Neural progenitor cell (in vitro differentiated cells): ENCODE measurements around the gene PREX1.

ENCODE experiments used
- CTCF ChIP-seq: fragments of 200-600 bp; sonication (generic); IDR thresholded peaks from 2 replicates; pipeline ENCODE4 v1.5.1; 2017; ENCODE audit warnings: antibody characterized with exemption, mild to moderate bottlenecking
- EZH2 ChIP-seq: fragments of 200-600 bp; sonication (generic); IDR thresholded peaks from 2 replicates; pipeline ENCODE4 v1.6.1; 2017; ENCODE audit warnings: antibody characterized with exemption, mild to moderate bottlenecking, moderate library complexity
- EZH2phosphoT487 ChIP-seq: fragments of 200-600 bp; sonication (generic); IDR thresholded peaks from 2 replicates; pipeline ENCODE4 v1.6.1; 2017; ENCODE audit warnings: antibody characterized with exemption

- TF ChIP-seq CTCF (no peak), EZH2 (no peak), EZH2phosphoT487 (no peak)
Observed at GRCh38 chr20:48577557-48577956, 250.2 kb downstream of the PREX1 start.
